Erythroblast (primary cell): Measurements from ENCODE around the gene CEP250.

Experiments
- GATA1 ChIP-seq: IDR thresholded peaks from 2 replicates; pipeline ENCODE4 v1.6.1; 2011; ENCODE audit warnings: low read depth, mild to moderate bottlenecking, control low read depth, low read length, moderate library complexity
- POLR2A ChIP-seq: IDR thresholded peaks from 2 replicates; pipeline ENCODE4 v1.6.1; 2011; ENCODE audit warnings: mild to moderate bottlenecking, low read length

DNA sequence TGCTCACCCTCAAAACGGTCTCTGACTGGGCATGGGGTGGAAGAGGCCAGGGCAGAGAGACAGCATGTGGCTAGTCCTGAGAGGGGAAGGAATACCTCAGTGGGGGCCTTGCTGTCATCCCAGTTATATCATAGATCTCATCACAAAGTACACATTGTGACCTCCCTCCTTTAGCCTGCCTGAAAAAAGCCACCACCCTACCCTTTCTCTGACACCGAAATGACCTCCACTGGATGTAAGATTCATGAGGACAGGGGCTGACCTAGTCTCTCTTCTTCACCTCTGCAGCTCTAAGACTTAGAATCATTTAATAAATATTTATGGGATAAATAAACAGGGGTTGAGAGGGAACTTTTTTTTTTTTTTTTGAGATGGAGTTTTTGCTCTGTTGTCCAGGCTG is 74.2 kb downstream of the CEP250 start, which contains the start of gene C20orf173:
- TF ChIP-seq POLR2A (no peak), GATA1 (no peak)
